HepG2 (cell line): ENCODE results near the gene SACS. TPM values are rescaled to one million over a fixed set of nuclear protein-coding genes. Genes with fewer than 3 reads are reported as not detected.

Experiments
- ATAC-seq: fragments of 200-7000 bp; cut with Tn5 transposase; 3 replicates; pipeline ENCODE4 v1.9.1; 2020; ENCODE audit warnings: mild to moderate bottlenecking, moderate library complexity
- BruUV-seq: library from RNA; stranded (reverse); fragments of 400-500 nt; replicated peaks from 2 replicates; lab custom pipeline; 2021; lab: Mats Ljungman, UMichigan
- CTCF ChIA-PET: fragments of 300-600 bp; formaldehyde crosslinking; extraction: SDS; loops from one replicate; lab custom pipeline; 2021; ENCODE audit warnings: low total read pairs, inconsistent platforms, low intra/inter-chr PET ratio; lab: Yijun Ruan, JAX
- POLR2A ChIA-PET: fragments of 350-600 bp; sonication (Branson Sonifier 250); formaldehyde crosslinking; loops from one replicate; lab custom pipeline; 2020; ENCODE audit warnings: antibody characterized with exemption, inconsistent platforms; lab: Yijun Ruan, JAX
- DNase-seq: peaks from one replicate; pipeline ENCODE4 v3.0.0-alpha.2; 2015; ENCODE audit warnings: low spot score
- FAIRE-seq: peaks from 3 replicates; lab custom pipeline; 2011; peaks lifted over from hg19 to GRCh38; lab: Jason Lieb, UNC
- H2AFZ ChIP-seq: one replicate; pipeline ENCODE4 v1.6.1; 2011; ENCODE audit warnings: low read length, inconsistent platforms
- H3K27ac ChIP-seq: fragments of 300-600 bp; 3 replicates; pipeline ENCODE4 v1.8.0; 2011; ENCODE audit warnings: mixed run types, mild to moderate bottlenecking, mixed read lengths, low read length, inconsistent platforms; ENCODE audit not compliant: insufficient read depth; ENCODE audit errors: extremely low read length
- H3K27me3 ChIP-seq, 2 experiments: fragments of 200-600 bp in 1 of 2; 2 replicates in 1 of 2; 3 replicates in 1 of 2; pipeline versions ENCODE4 v1.6.0 to v1.8.0; 2011; ENCODE audit warnings: low read length in 2 of 2, mild to moderate bottlenecking in 2 of 2, moderate library complexity in 2 of 2, inconsistent platforms in 1 of 2; ENCODE audit not compliant: insufficient read depth in 2 of 2, control insufficient read depth in 1 of 2
- H3K36me3 ChIP-seq, 2 experiments: fragments of 200-600 bp in 1 of 2; replicated peaks in 1 of 2; 2 replicates in 1 of 2; 3 replicates in 1 of 2; pipeline versions ENCODE4 v1.5.1 to v1.8.0; 2011; ENCODE audit warnings: low read length in 2 of 2, inconsistent platforms in 1 of 2; ENCODE audit not compliant: insufficient read depth in 2 of 2, control insufficient read depth in 1 of 2
- H3K4me1 ChIP-seq: 2 replicates; pipeline ENCODE4 v1.5.1; 2012; ENCODE audit warnings: low read length, inconsistent platforms; ENCODE audit not compliant: insufficient read depth
- H3K4me2 ChIP-seq: 2 replicates; pipeline ENCODE4 v1.6.0; 2011; ENCODE audit warnings: low read depth, low read length, inconsistent platforms
- H3K4me3 ChIP-seq, 3 experiments: fragments of 200-600 bp in 1 of 3; sonication (generic), shearing (Covaris generic) in 1 of 3; replicated peaks in 1 of 3; 2 replicates each; pipeline ENCODE4 v1.5.1; 2011 to 2016; ENCODE audit warnings: low read length in 3 of 3, inconsistent platforms in 2 of 3, low read depth in 2 of 3, mild to moderate bottlenecking in 2 of 3, control low read depth in 1 of 3, mixed read lengths in 1 of 3; ENCODE audit not compliant: insufficient read depth in 1 of 3
- H3K79me2 ChIP-seq: one replicate; pipeline ENCODE4 v1.6.1; 2011; ENCODE audit warnings: low read length, inconsistent platforms; ENCODE audit not compliant: insufficient read depth
- H3K9ac ChIP-seq: 2 replicates; pipeline ENCODE4 v1.6.0; 2011; ENCODE audit warnings: mild to moderate bottlenecking, low read depth, low read length, inconsistent platforms; ENCODE audit not compliant: insufficient read depth
- H3K9me3 ChIP-seq: 2 replicates; pipeline ENCODE4 v1.5.1; 2012; ENCODE audit warnings: mild to moderate bottlenecking, low read length
- H4K20me1 ChIP-seq: 2 replicates; pipeline ENCODE4 v1.6.0; 2011; ENCODE audit warnings: inconsistent platforms, mild to moderate bottlenecking, low read length, moderate library complexity; ENCODE audit not compliant: insufficient read depth
- ARNT2 ChIP-seq: sonication (generic); formaldehyde crosslinking; IDR thresholded peaks from 2 replicates; pipeline ENCODE4 v1.8.0; 2022; ENCODE audit warnings: mild to moderate bottlenecking, low read depth, missing genetic modification reagents, moderate library complexity
- BCL3 ChIP-seq: sonication (generic); formaldehyde crosslinking; IDR thresholded peaks from 2 replicates; pipeline ENCODE4 v1.5.1; 2020; ENCODE audit warnings: mild to moderate bottlenecking, missing genetic modification reagents, moderate library complexity
- CREBL2 ChIP-seq: sonication (generic); formaldehyde crosslinking; IDR thresholded peaks from 2 replicates; pipeline ENCODE4 v1.8.1; 2023; ENCODE audit warnings: missing genetic modification reagents, mild to moderate bottlenecking, borderline replicate concordance
- FIP1L1 ChIP-seq: fragments of 200-400 bp; formaldehyde crosslinking; IDR thresholded peaks from 2 replicates; pipeline ENCODE4 v1.6.1; 2018; ENCODE audit warnings: low read depth, mild to moderate bottlenecking, low read length, moderate library complexity, borderline replicate concordance; ENCODE audit not compliant: insufficient read depth
- GPBP1L1 ChIP-seq: sonication (generic); formaldehyde crosslinking; IDR thresholded peaks from 2 replicates; pipeline ENCODE4 v1.5.0; 2020; ENCODE audit warnings: mild to moderate bottlenecking, missing genetic modification reagents
- HDAC6 ChIP-seq: fragments of 200-600 bp; sonication (generic); IDR thresholded peaks from 2 replicates; pipeline ENCODE4 v1.7.0; 2017; ENCODE audit warnings: mild to moderate bottlenecking, antibody characterized with exemption, low read length, low read depth
- KDM2A ChIP-seq: sonication (generic); formaldehyde crosslinking; IDR thresholded peaks from 2 replicates; pipeline ENCODE4 v1.4.0; 2020; ENCODE audit warnings: low read depth, missing genetic modification reagents, borderline replicate concordance
- KDM5B ChIP-seq: sonication (generic); formaldehyde crosslinking; IDR thresholded peaks from 2 replicates; pipeline ENCODE4 v1.4.0; 2020; ENCODE audit warnings: missing genetic modification reagents, mild to moderate bottlenecking, borderline replicate concordance
- NONO ChIP-seq, 2 experiments: fragments of 450-650 bp in 1 of 2; sonication (generic) in 1 of 2; formaldehyde crosslinking in 1 of 2; IDR thresholded peaks in 1 of 2; conservative IDR thresholded peaks in 1 of 2; 2 replicates each; pipeline versions ENCODE4 v1.6.1 to v1.8.0; 2017 to 2022; ENCODE audit warnings: mild to moderate bottlenecking in 1 of 2, missing genetic modification reagents in 1 of 2, moderate library complexity in 1 of 2
- THAP9 ChIP-seq: sonication (generic); formaldehyde crosslinking; IDR thresholded peaks from 2 replicates; pipeline ENCODE4; 2020; ENCODE audit warnings: missing genetic modification reagents, mild to moderate bottlenecking, borderline replicate concordance
- ZNF33B ChIP-seq: sonication (generic); formaldehyde crosslinking; IDR thresholded peaks from 2 replicates; pipeline ENCODE4 v1.5.1; 2020; ENCODE audit warnings: mild to moderate bottlenecking, missing genetic modification reagents
- ZNF816 ChIP-seq: sonication (generic); formaldehyde crosslinking; IDR thresholded peaks from 2 replicates; pipeline ENCODE4 v1.8.0; 2022; ENCODE audit warnings: missing genetic modification reagents, mild to moderate bottlenecking, borderline replicate concordance
- ZSCAN31 ChIP-seq: sonication (generic); formaldehyde crosslinking; IDR thresholded peaks from 2 replicates; pipeline ENCODE4 v1.5.0; 2020; ENCODE audit warnings: low read depth, mild to moderate bottlenecking, missing genetic modification reagents
- WGBS: methylation state at CpG from one replicate; pipeline ENCODE4 v1.1.6; 2017; ENCODE audit warnings: low lambda C conversion rate; 5-methylcytosine and 5-hydroxymethylcytosine counted together
- in situ Hi-C: cut with HindIII; loops from 2 replicates; pipeline ENCODE4 v1.10.0; 2017; ENCODE audit warnings: low pct_unique_long_range_greater_than_20kb; ENCODE audit not compliant: extremely low pct_ligation_motif_present
- intact Hi-C: fragments of 100-400 bp; cut with micrococcal nuclease; formaldehyde crosslinking; loops from one replicate; pipeline ENCODE4 v1.10.0; 2022; ENCODE audit not compliant: unreplicated experiment
- polyA plus RNA-seq, 8 experiments: library from polyadenylated mRNA; depleted of rRNA in 3 of 8; stranded (reverse) in 7 of 8; unstranded in 1 of 8; fragments of >200 nt; fragmentation: Illumina TruSeq in 4 of 8; extraction: Trizol in 4 of 8; gene quantifications; 2 replicates each; pipeline versions ENCODE4 v1.2.1 to v1.2.3, GENCODE V29; 2011 to 2016; ENCODE audit warnings: low read depth in 4 of 8, missing spikeins in 1 of 8, mixed read lengths in 1 of 8; ENCODE audit not compliant: insufficient read depth in 1 of 8
- total RNA-seq, 5 experiments: library from RNA; depleted of rRNA; stranded (reverse); fragments of >200 nt; fragmentation: Illumina TruSeq; extraction: Trizol; gene quantifications; 2 replicates each; pipeline ENCODE4 v1.2.3, GENCODE V29; 2016; ENCODE audit warnings: low read depth in 1 of 5
- TF ChIP-seq, protein P1 (sequence below): sonication (generic); formaldehyde crosslinking; IDR thresholded peaks from 2 replicates; pipeline ENCODE4 v1.5.1; 2020; ENCODE audit warnings: missing genetic modification reagents, mild to moderate bottlenecking, borderline replicate concordance

SACS gene
- total and polyA plus RNA-seq, 2 of the 13 experiments (the other 11 are each of a cell fraction or from before 2014, with no cell fraction given) = 4.0 to 15.7 TPM

DNA sequence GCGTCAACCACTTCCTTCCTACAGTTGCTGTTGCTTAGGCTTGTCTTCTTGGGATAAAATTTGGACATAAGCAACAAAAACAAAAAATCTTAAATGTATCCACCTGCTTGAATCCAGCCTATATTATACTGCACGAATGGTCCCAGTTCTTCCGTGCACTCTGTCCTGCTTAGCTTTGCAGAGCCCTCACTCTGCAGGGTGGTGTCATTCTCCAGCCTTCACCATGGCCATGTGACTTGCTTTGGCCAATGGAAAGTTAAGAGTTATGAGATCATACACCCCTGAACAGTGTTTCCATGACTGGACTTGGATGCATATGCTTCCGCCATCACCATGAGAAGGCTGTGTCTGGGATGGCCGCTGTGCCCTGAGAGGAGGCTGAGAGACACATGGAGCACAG, 27.4 kb upstream of the SACS start (continued):
- TF ChIP-seq NONO (IDR thresholded peaks at IDR 0.05) = no peak
- no peak for TF ChIP-seq NONO (CRISPR knock-in tag; conservative IDR thresholded peaks at IDR 0.05)

GRCh38 chr13:23460309-23460708, 26.8 kb upstream of the SACS start:
- POLR2A ChIA-PET = no interaction called here
- H2AFZ ChIP-seq = no peak overlapping the region
- intact Hi-C loops (loop anchor here (10.0 kb wide), 1 partner anchor 194 kb away; no protein-coding TSS in a partner anchor), in situ Hi-C loops (loop anchor here (10.0 kb wide), 2 partner anchors 244 to 414 kb away; no protein-coding TSS in a partner anchor)
- H3K9ac ChIP-seq = no peak overlapping the region
- no peak overlapping the region for H3K4me2 ChIP-seq
- H3K4me1 ChIP-seq = no peaks in the 10 kb centered on the region
- H4K20me1 ChIP-seq = no peaks in the 10 kb centered on the region
- no peak for ATAC-seq
- 0% methylated on average over 1 of the region's 1 CpG for WGBS
- DNase-seq = no peak
- no peaks in the 10 kb centered on the region for H3K36me3 ChIP-seq
- H3K4me3 ChIP-seq = no peak overlapping the region
- no peak overlapping the region for H3K27ac ChIP-seq
- no peaks in the 10 kb centered on the region for H3K9me3 ChIP-seq
- no peak for FAIRE-seq
- BruUV-seq = no TSS peak
- CTCF ChIA-PET = no interaction called here
- no peaks in the 10 kb centered on the region for H3K79me2 ChIP-seq
- peaks cover 0 to 2% of the 10 kb centered on the region in 2 experiments; a peak in 2 of 5 replicates for H3K27me3 ChIP-seq
- TF ChIP-seq KDM2A (no peak), ZNF816 (CRISPR knock-in tag) (no peak), ZSCAN31 (CRISPR knock-in tag) (no peak), ZNF33B (CRISPR knock-in tag) (no peak), HDAC6 (no peak), KDM5B (CRISPR knock-in tag) (no peak), BCL3 (CRISPR knock-in tag) (no peak), FIP1L1 (no peak), THAP9 (no peak), CREBL2 (CRISPR knock-in tag) (no peak), ARNT2 (CRISPR knock-in tag) (no peak), GPBP1L1 (CRISPR knock-in tag) (no peak)
- TF ChIP-seq, protein P1, sequence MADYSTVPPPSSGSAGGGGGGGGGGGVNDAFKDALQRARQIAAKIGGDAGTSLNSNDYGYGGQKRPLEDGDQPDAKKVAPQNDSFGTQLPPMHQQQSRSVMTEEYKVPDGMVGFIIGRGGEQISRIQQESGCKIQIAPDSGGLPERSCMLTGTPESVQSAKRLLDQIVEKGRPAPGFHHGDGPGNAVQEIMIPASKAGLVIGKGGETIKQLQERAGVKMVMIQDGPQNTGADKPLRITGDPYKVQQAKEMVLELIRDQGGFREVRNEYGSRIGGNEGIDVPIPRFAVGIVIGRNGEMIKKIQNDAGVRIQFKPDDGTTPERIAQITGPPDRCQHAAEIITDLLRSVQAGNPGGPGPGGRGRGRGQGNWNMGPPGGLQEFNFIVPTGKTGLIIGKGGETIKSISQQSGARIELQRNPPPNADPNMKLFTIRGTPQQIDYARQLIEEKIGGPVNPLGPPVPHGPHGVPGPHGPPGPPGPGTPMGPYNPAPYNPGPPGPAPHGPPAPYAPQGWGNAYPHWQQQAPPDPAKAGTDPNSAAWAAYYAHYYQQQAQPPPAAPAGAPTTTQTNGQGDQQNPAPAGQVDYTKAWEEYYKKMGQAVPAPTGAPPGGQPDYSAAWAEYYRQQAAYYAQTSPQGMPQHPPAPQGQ (CRISPR knock-in tag) = no peak
